SKM-1 treated with dmso at 0.1 percent for 144 hours (cell line): ENCODE measurements around the gene CSGALNACT2.
"Not testable (repeated sequence)": the region's sequence is repeated elsewhere in the genome, so short reads cannot be mapped to it uniquely, and the experiment has no call there.

Experiments used
- DNase-seq: peaks from one replicate; lab custom pipeline; 2025; ENCODE audit not compliant: unreplicated experiment; lab: John Stamatoyannopoulos, UW

The CSGALNACT2 gene

DNA sequence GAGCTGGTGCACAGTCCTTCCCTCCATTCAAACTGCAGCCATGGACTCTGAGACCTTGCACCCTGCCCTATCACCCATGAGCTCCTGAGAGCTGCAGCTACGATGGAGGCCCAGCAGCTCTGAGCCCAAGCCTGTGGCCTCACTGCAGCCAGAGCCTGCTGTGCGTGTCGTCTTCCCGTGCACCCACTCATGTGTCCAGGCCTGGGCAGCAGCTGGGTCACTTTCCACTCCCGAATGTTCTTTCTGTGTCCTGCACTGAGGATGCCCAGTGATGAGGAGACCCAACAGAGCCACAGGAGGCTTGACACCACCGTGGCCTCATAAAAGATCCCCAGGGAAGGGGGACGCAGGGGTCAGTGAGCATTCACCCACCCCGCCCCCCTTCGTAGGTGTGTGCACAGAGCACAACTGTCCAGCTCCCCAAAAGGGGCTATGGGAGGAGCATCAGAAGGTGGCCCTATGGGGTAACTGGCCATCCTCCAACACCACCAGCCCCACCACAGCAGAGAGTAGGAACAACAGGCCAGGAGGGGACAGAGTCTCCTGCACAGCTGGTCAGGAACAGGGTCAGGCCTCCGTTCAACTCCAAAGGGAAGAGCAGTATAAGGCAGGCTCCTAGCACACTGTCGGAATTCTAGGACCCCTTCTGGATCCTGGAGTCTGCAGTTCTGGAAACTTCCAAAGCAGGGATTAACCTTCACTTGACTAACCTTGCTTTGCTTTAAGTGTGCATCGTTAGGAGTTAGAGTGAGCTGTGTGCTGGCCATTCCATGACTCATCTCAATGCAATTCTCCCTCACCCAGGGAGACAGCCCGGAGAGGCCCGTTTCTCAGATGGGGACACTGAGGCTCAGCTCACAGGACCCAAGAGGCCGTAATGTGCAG lies 76.1 kb downstream of the CSGALNACT2 start:
- DNase-seq: no peak

DNA sequence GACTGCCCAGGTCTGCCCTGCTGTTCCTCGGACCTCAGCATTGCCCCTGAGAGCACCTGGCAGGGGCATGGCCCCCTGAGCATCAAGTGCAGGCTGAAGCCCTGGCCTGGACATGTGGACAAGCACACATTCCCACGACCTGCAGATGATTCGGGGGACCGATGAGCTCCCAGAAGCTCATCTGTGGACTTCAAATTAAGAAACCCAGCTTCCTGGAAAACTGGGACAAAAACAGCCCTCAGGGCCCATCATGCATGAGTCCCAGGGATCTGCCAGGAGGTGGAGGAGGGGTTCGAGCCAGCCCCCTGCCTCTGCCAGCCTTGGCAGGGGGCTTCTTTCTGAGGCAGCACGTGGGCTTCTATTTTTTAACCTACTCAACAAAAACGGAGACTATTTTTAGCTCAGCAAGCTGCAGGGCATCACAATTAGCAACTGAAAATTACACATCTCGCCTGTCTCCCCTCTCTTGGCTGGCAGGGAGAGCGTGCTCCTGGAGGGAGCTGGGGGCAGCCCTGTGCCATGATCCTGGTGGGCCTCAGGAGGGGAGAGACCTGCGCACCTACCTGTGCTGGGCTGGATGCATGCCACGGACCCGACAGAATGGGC lies 76.8 kb downstream of the CSGALNACT2 start:
- DNase-seq: no peak

- DNase-seq: no peak
These were observed 77.7 kb downstream of the CSGALNACT2 start for GRCh38 chr10:43215758-43216455.

GRCh38 chr10:43216931-43217562 lies 78.8 kb downstream of the CSGALNACT2 start:
- no peak for DNase-seq

DNA sequence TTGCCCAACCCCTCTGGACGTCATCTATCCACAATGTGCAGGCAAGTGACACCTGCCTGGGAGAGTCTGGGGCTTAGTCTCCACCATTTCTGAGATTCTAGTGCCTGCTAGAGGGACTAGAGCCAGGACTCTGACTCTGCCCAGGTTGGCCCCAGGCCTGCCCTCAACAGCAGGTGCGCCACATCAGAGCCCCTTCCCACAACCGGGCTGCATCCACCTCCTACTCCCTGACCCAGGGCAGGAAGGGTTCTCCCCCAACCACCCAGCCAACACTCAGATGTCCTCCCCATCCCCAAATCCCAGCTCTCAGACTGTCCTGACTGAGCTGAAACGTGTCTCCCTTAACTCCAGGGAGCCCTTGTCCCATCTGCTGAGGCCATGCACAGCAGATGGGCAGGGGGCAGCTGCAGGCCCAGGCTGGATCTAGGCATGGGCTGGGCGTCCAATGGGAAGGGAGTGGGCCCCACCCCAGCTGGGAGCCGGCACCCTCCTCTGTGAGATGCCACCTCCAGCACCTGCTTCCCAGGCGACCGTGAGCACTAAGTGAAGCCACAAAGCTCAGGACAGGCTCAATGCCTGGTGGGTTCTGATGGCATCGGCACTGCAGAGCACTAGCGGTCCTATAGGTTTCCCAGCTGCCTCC lies 79.4 kb downstream of the CSGALNACT2 start:
- no peak for DNase-seq

DNA sequence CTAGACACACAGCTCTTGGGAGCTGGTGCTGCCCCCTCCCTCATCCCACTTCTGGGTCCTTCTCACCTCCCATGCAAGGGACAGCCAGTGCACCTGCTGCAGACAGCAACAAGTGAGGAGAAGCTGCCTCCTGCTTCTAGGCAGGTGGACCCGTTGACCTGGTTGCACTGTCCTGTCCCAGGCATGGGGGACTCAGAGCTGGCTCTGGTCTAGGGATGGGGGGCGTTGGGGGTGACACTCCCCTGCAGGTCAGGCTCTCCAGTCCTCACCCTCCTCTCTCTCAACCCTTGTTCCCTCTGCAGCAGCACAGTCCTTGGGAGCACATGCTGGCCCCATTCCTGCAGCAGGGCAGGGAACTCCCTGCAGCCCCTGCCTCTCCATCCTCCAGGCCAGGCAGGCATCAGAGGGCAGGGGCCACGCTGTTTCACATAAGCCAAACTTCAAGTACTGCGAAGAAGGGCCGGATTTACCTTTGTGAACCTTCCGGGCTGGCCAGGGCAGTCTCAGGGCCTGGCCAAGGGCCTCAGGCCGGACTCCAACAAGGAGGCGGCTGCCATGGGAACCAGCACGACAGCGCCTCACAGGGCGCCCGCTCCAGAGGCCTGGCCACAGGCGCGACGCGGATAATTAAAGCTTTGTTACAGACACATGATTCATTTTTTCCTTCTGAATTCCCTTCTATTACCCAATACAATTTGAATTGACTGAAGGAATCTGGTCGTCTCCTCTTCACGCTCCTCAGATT lies 80.1 kb downstream of the CSGALNACT2 start:
- no peak for DNase-seq

DNA sequence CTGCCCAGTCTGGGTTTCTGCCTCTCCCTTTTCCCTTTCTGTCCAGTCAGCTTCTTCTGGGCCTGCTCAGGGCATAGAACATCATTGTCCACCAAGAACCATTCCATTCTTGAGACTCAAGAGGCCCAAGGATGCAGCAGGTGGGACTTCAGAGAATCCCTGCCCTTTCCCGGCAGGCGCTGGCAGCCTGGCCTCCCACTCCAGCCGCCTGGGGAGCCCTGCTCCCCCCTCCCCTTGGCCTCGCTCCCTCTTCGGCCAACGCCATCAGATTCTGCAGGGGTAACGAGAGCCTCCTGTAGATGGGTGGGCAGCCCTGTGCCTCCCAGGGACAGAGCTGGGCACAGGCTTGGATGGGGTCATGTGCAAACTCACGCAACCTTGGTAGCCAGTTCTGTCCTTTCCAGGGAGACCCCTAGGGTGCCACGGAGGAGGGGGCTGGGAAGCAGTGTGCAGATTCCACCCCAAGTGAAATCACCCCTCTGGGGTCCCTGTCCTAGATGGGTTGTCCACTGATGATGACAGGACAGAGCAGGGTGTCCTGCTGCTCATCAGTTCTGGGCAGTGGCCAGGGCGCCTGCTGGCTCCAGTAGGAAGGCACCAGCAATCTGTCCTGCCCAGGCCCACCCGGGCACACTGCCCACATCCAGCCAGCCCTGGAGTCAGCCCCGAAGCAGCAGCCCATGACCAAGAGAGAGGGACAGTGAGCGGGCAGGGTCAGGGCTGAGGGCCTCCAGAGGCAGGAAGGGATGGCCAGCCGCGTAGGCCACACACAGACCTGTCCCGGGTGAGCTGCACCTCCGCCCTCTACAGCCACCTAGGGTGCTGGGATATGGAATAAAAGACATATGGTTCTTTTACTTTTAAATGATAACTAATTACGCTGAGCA lies 80.9 kb downstream of the CSGALNACT2 start:
- DNase-seq: no peak

DNA sequence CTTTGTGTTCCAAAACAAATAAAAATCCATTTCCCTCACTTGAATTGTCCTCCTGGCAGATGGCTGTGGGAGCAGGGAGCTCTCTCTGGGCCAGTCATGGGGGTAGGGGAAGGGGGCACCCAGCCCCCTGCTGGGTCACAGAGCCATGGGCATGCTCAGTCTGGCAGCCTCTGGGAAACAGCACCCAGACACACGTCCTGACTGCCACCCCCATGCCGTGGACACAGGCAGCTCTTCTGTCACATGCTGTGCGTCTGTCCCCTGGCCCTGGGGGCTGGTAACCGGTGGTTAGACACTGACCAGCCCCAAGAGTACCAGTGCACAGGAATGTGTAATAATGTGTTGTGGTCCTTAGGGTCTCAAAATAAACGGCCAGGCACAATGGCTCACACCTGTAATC lies 81.6 kb downstream of the CSGALNACT2 start:
- no peak for DNase-seq

- not testable (repeated sequence) for DNase-seq
These were observed 82.0 kb downstream of the CSGALNACT2 start for GRCh38 chr10:43220251-43220650.

DNA sequence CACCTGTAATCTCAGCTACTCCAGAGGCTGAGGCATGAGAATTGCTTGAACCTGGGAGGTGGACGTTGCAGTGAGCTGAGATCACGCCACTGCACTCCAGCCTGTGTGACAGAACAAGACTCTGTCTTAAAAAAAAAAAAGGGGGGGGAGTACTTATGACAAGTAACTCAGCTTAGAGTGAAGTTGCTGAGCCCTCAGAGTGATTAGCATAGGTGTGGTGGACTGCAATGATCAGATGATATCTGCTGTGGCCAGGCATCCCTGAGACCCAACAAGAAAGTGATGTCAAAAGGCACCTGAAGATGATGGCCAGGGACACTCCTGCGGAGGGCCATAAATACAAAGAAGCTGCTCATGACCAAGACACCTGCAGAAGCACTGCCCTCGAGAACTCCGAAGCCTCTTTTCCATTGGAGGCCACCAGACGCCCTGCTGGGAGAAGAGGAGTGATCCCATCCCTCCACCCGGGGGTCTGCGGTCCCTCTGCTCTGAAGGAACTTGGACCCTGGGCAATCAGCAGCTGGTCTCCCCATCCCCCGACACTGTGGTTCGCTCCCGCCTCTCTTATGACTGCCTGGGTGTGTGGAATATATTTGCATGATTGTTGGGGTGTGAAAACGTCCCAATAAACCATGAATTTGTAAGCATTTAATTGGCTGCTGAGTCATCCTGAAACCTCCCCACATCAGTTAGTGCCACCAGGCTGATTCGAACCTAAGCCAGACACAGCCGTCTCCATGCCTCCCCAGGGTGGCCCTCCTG lies 82.6 kb downstream of the CSGALNACT2 start:
- no peak for DNase-seq

GRCh38 chr10:43221419-43222209 lies 83.4 kb downstream of the CSGALNACT2 start:
- DNase-seq: no peak

GRCh38 chr10:43222210-43222720 lies 84.0 kb downstream of the CSGALNACT2 start:
- no peak for DNase-seq

GRCh38 chr10:43223056-43223455 lies 84.8 kb downstream of the CSGALNACT2 start:
- DNase-seq: no peak

DNA sequence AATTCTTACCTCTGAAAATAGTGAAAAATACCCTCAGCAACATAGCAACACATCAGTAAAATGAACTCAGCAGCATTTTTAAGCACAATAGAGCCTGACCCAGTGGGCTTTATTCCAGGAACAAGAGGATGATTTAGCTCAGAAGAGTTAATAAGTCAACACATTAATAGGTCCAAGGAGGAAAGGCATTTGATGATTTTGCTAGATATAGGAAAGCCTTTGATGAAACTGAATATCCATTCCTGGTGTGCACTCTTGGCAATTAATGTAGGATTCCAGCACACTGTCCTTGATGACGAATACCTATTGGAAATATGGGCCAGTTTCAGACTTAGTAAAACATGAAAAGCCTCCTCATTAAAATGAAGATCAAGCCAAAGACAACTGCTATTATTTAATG lies 86.1 kb downstream of the CSGALNACT2 start:
- DNase-seq: no peak

DNA sequence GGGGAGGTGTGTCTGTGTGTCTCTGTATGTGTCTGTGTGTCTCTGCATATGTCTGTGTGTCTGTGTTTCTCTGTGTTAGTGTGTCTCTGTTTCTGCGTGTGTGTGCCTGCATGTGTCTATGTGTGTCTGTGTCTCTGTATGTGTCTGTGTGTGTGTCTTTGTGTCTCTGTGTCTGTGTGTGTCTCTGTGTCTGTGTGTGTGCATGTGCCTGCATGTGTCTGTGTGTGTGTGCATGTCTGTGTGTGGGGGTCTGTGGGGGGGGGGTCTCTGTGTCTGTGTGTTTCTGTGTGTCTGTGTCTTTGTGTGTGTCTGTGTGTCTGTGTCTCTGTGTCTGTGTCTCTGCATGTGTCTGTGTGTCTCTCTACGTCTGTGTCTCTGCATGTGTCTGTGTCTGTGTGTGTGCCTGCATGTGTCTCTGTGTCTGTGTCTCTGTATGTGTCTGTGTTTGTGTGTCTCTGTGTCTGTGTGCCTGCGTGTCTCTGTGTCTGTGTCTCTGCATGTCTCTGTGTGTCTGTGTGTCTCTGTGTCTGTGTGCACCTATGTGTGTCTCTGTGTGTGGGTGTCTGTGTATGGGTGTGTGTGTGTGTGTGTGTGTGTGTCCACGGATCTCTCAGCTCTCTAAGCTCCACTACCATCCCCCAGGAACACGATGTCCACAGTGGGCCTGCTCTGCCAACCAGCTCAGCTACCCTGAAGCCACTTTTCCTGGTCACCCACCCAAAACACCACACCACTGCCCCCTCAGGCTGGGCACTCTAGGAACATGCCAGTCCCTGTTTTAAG lies 87.0 kb downstream of the CSGALNACT2 start:
- no peak for DNase-seq

- no peak for DNase-seq
These were observed 87.5 kb downstream of the CSGALNACT2 start for GRCh38 chr10:43225787-43226153.

- no peak for DNase-seq
These were observed 88.2 kb downstream of the CSGALNACT2 start for GRCh38 chr10:43226441-43226840.
